Measurements from ENCODE around the gene IKBKE.

The IKBKE gene

GRCh38 chr1:206496131-206496793, 26.0 kb downstream of the IKBKE start:
- DNase-seq (ENCODE audit: low read depth): no peak

GRCh38 chr1:206497363-206497762, 27.1 kb downstream of the IKBKE start:
- DNase-seq (ENCODE audit: low read depth): no peak

GRCh38 chr1:206497774-206498173, 27.5 kb downstream of the IKBKE start:
- DNase-seq (ENCODE audit: low read depth): no peak

GRCh38 chr1:206498685-206499084, 28.4 kb downstream of the IKBKE start:
- DNase-seq (ENCODE audit: low read depth): no peak

GRCh38 chr1:206500046-206500445, 29.8 kb downstream of the IKBKE start:
- no peak for DNase-seq (ENCODE audit: low read depth)

- no peak for DNase-seq (ENCODE audit: low read depth)
These were observed 31.6 kb downstream of the IKBKE start for GRCh38 chr1:206501881-206502280.

- DNase-seq (ENCODE audit: low read depth): no peak
These were observed 32.1 kb downstream of the IKBKE start for GRCh38 chr1:206502403-206502802.

- no peak for DNase-seq (ENCODE audit: low read depth)
These were observed 32.5 kb downstream of the IKBKE start for GRCh38 chr1:206502812-206503211.

- no peak for DNase-seq (ENCODE audit: low read depth)
These were observed 33.5 kb downstream of the IKBKE start for GRCh38 chr1:206503591-206504362.

GRCh38 chr1:206504363-206504713, 34.1 kb downstream of the IKBKE start:
- no peak for DNase-seq (ENCODE audit: low read depth)

- DNase-seq (ENCODE audit: low read depth): no peak
These were observed 35.6 kb downstream of the IKBKE start for GRCh38 chr1:206505702-206506355.

- DNase-seq (ENCODE audit: low read depth): no peak
These were observed 36.4 kb downstream of the IKBKE start for GRCh38 chr1:206506405-206507283.

- DNase-seq (ENCODE audit: low read depth): peak; percentile 71
These were observed 37.2 kb downstream of the IKBKE start, which contains the start of gene RASSF5 for GRCh38 chr1:206507284-206508129. Gene RASSF5 (plus strand): TSS chr1:206507531. CDS start chr1:206507603, 72 bp downstream.

GRCh38 chr1:206508130-206508889, 38.0 kb downstream of the IKBKE start:
- DNase-seq (ENCODE audit: low read depth): no peak

GRCh38 chr1:206508956-206509355, 38.7 kb downstream of the IKBKE start:
- DNase-seq (ENCODE audit: low read depth): no peak

- no peak for DNase-seq (ENCODE audit: low read depth)
These were observed 39.5 kb downstream of the IKBKE start for GRCh38 chr1:206509612-206510257.

GRCh38 chr1:206510371-206510770, 40.1 kb downstream of the IKBKE start:
- no peak for DNase-seq (ENCODE audit: low read depth)

GRCh38 chr1:206511362-206512057, 41.2 kb downstream of the IKBKE start:
- no peak for DNase-seq (ENCODE audit: low read depth)

Data from stimulated activated CD8-positive, alpha-beta memory T cell treated with anti-CD3 and anti-CD28 coated beads, Interleukin-15, amount 100 ng/mL, for 24 hours (primary cell).